D721Med (cell line): ENCODE results near the gene CDH11.

Experiments used
- DNase-seq: peaks from one replicate; pipeline ENCODE4 v3.0.0; 2011; ENCODE audit warnings: low spot score; ENCODE audit not compliant: insufficient read length
- FAIRE-seq: peaks from 2 replicates; lab custom pipeline; 2011; peaks lifted over from hg19 to GRCh38; lab: Jason Lieb, UNC
- CTCF ChIP-seq: IDR thresholded peaks from 2 replicates; pipeline ENCODE4 v1.5.1; 2012; ENCODE audit warnings: mild to moderate bottlenecking, control low read depth; ENCODE audit not compliant: insufficient read depth; ENCODE audit errors: missing control alignments

The CDH11 gene

GRCh38 chr16:65041667-65042066 is 80.2 kb downstream of the CDH11 start:
- TF ChIP-seq CTCF = no peak
- no peak for FAIRE-seq
- DNase-seq = no peak

DNA sequence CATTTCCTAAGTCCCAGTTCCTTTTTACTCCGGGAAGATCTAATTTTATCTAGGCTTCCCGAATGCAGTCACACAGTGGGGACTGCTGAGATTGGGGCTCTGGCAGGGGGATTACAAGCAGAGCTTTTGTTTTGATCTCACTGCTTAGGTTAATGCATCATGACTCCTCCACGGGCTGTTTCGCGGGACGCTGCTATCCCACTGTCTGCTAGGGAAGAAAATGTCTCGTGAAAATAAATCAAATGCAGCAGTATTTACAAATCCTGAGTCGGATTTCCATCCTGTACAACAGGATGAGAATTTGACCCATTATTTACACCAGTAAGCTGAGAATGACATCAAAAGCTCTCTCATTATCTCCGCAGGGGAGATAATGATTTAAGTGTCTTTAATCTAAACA is 83.8 kb downstream of the CDH11 start:
- no peak for FAIRE-seq

DNA sequence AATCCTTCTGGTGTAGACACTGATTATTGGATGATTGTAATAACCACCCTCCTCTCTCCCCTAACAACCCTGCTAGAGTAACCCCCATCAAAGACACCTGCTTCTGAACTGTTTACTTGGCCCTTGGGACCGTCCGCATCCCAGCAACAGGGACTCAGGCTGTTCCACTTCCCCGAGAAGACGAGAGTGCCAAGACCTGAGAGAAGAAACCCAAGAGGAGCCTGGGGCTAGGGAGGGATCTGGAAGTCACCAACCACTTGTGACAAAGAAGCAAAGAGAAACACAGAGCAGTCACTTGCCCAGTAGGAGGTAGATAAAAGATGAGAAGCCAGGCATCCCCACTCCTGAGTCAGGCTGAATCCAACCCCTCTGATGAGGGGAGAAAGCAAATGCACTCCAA is 84.3 kb downstream of the CDH11 start:
- no peak for FAIRE-seq
- no peak for TF ChIP-seq CTCF
- no peak for DNase-seq

More for the DNA sequence above, 83.8 kb downstream of the CDH11 start:
- DNase-seq = no peak
- no peak for TF ChIP-seq CTCF

GRCh38 chr16:65034915-65035314 is 86.9 kb downstream of the CDH11 start:
- no peak for FAIRE-seq
- no peak for TF ChIP-seq CTCF
- no peak for DNase-seq

- FAIRE-seq (no peak), DNase-seq (no peak)
- no peak for TF ChIP-seq CTCF
Observed at GRCh38 chr16:65032387-65032786, 89.5 kb downstream of the CDH11 start.

DNA sequence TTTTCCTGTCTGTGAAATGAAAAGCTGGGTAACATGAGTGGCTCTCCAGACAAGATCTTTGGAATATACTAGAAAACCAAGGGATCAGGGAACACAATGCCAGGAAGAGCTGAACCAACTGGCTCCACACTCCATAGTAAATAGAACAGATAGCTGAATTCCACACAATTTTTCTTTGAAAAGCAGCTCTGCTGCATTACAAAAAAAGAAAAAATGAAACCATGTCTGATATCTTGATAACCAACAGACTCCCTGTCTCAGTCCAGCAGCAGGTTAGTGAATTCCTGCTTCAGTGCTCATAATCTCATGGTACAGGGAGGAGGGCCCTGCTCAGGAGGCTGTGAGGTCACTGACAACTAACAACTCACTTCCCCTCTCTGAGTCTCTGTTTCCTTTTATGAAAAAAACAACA is 97.1 kb downstream of the CDH11 start:
- no peak for TF ChIP-seq CTCF
- FAIRE-seq (no peak), DNase-seq (no peak)

- FAIRE-seq = no peak
- no peak for DNase-seq
- no peak for TF ChIP-seq CTCF
Observed at GRCh38 chr16:65023802-65024201, 98.1 kb downstream of the CDH11 start.
